Mesenteric fat pad (tissue), 1 donor: ENCODE measurements around the gene KLB. TPM values are rescaled to one million over a fixed set of nuclear protein-coding genes. Genes with fewer than 3 reads are reported as not detected.
"Not testable (repeated sequence)": the region's sequence is repeated elsewhere in the genome, so short reads cannot be mapped to it uniquely, and the experiment has no call there.

Source experiments
- DNase-seq: peaks from one replicate; pipeline ENCODE4 v3.0.0-alpha.2; 2020; ENCODE audit warnings: low spot score
- total RNA-seq: library from RNA; stranded (reverse); fragmentation: NEBNext Ultra II Directional; extraction: Animal tissue kit (Norgen Biotek cat#: 25700); gene quantifications from one replicate; pipeline ENCODE4 v1.2.1, GENCODE V29; 2021
- donor health status: DM: yes; HTN: yes; CAD: no.

Gene KLB
- total RNA-seq, 1 donor from 2014 or later, result 7.4 TPM

DNA sequence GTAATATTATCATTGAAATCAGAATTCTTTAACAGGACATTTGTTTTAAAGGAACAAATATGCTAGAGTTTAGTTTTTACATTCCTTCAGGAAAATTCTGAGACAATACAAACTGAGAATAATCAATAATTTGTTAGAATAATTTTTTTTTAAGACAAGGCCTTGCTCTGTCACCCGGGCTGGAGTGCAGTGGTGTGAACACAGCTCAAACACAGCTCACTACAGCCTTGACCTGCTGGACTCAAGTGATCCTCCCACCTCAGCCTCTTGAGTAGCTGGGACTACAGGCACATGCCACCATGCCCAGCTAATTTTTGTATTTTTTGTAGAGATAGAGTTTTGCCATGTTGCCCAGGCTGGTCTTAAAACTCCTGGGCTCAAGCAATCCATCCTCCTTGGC lies 18.6 kb downstream of the KLB start:
- DNase-seq, result not testable (repeated sequence)

DNA sequence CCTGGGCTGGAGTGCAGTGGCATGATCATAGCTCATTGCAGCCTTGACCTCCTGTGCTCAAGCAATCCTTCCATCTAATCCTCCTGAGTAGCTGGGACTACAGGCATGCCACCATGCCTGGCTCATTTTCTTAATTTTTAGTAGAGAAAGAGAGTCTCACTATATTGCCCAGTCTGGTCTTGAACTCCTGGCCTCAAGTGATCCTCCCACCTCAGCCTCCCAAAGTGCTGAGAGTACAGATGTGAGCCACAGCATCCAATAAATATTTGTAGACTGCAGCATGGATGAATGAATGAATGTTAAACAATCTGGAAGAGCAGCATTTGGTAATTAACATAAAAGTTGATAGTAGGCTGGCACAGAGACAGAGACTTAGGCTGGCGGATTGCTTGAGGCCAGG lies 20.0 kb downstream of the KLB start:
- no peak for DNase-seq

DNA sequence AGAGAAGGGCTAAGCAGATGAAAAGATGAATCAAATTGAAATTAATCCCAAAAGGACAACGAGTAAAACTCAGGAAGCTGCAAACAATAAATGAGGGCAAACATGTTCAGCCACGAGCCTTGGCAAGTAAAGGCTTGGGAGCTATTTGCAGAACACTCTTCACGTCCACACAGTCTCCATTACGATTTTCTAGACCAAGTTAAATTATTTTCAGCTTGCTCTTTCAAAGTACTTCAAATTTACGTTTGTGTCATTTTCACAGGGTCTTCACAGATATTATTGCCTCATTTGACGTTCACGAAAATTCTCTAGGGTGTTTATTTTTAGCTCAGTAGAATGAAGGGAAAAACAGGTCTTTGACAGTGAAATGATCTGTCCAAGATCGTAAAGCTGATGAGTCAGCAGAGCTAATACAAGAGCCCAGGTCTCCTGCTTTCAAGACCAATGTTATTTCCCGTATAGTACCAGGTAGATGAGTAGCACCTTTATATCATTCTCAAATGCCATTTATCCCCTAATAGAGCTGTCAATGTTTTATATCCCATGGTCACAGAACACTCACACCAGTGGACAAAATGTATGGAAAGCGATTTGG lies 20.9 kb downstream of the KLB start:
- no peak for DNase-seq

DNA sequence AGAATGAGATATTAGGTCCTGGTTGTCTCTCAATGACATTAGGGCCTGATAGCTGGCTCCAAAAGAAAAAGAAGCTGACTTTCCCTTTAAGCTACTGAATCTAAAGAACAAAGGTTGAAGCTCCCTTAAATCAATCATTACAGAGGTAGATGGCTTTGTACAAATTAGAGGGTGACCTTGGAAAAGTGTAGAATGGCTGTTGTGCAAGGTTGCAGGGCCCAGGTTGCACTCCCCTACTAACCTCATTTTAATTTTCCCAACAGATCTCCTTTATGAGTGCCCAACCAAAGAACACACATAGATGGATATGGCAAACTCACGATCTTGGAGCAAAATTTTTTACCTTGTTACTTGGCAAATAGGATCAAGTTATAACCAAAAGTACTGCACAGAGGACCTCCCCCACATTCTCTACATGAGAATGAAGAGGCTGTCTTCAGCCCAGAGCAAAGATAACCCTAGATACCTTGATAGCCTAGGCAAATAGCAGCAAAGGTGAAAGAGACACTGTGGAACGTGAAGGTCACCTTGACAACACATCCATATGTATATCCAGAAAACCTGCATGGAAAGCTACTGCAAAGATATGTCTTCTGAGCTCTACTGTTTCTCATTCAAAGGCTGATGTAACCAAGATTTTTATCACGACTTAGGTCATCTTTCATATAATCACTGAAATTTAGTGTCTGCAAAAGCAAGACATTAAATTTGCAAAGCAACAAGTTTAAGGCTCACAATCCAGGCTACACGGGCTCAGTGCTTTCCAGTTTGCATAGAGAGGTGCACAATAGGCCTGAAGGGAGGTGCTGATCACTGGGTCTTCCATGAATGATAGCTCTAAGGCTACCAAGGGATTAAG lies 23.0 kb downstream of the KLB start:
- DNase-seq, result no peak

DNA sequence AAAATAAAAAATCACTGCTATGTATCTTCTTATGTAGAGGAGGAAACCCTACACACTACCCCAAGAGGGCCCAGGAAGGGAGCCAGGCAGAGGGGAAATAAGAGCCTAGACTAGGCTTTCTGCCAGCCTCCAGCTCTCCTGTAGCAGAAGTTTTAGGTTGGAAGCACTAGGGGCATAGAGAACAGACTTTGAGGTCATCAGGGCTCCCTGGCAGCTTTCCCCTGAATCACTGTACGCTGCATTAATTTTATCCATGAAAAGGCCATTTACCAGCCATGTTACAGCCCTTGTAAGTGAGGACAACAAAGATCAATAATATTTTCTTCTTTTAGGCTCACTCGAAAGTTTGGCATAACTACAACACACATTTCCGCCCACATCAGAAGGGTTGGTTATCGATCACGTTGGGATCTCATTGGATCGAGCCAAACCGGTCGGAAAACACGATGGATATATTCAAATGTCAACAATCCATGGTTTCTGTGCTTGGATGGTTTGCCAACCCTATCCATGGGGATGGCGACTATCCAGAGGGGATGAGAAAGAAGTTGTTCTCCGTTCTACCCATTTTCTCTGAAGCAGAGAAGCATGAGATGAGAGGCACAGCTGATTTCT lies 27.3 kb downstream of the KLB start:
- DNase-seq, result no peak

DNA sequence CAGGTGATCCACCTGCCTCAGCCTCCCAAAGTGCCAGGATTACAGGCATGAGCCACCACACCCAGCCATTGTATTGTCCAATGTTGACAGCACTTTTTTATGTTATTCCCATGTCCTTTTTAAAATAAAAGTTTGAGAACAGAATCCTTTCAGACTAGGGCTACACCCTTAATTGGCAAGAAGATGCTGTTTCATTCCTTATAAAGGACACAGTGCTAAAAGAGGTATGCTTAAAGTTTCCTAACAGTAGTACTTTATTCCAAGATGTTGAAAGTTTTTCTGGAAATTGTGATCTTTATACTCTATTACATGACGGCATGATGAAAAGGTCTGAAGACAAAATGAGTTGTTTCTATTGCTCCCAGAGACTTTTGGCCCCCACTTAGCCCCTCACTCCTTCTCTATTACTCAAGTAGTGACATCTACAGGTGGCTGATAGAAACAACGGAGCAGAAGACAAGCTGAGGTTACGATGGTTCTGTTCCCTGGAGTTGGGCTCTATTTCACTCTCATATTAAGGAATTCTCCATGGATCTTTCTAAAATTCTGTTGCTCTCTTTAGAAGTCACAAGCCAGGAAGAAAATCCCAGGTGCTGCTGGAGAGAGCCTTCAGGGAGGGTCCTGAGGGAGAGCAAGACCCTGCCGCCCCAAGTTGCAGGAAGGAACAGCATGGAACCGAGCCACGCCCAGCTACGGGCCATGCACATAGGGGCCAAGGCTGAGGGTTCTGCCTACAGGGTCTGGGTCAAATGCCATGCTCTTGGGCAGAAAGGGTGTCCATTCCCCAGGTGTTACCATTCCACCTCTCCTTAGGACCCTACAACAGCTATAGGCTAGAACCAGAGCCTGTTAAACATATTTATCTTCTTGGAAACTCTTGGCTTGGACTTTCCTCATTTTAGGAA lies 29.2 kb downstream of the KLB start:
- no peak for DNase-seq

DNA sequence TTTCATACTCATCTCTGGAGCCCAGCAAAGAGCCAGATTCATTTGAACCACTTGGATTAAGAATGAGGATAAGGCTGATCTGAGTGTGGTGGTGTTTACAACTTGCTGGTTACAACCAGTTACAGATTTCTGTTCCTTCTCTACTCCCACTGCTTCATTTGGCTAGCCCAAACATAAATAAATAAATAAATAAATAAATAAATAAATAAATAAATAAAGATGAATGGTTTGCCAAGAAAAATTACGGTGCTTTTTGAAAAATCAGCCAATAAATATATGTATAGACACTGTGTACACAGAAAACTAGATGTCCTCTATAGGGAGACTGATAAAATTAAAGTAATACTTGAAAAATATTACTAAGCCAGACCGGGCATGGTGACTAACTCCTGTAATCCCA lies 34.9 kb downstream of the KLB start:
- no peak for DNase-seq

DNA sequence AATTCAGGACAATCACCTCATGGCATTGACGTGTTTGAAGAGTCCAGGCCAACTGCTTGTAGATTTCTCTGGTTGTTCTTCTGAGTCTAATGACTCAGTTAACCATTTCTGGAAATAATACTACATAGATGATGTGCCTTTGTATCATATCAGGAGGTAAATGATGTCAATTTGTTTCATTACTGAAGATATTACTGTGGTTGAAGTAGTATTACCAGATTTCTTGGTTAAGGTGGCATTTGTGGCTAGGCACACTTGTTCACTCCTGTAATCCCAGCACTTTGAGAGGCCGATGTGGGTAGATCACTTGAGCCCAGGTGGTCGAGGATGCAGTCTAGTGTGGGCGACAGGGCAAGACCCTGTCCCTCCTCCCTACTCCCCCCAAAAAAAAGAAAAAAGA lies 36.3 kb downstream of the KLB start:
- DNase-seq, result no peak

DNA sequence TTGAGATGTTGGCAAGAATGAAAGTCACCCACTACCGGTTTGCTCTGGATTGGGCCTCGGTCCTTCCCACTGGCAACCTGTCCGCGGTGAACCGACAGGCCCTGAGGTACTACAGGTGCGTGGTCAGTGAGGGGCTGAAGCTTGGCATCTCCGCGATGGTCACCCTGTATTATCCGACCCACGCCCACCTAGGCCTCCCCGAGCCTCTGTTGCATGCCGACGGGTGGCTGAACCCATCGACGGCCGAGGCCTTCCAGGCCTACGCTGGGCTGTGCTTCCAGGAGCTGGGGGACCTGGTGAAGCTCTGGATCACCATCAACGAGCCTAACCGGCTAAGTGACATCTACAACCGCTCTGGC lies 39.7 kb downstream of the KLB start:
- DNase-seq, result no peak

DNA sequence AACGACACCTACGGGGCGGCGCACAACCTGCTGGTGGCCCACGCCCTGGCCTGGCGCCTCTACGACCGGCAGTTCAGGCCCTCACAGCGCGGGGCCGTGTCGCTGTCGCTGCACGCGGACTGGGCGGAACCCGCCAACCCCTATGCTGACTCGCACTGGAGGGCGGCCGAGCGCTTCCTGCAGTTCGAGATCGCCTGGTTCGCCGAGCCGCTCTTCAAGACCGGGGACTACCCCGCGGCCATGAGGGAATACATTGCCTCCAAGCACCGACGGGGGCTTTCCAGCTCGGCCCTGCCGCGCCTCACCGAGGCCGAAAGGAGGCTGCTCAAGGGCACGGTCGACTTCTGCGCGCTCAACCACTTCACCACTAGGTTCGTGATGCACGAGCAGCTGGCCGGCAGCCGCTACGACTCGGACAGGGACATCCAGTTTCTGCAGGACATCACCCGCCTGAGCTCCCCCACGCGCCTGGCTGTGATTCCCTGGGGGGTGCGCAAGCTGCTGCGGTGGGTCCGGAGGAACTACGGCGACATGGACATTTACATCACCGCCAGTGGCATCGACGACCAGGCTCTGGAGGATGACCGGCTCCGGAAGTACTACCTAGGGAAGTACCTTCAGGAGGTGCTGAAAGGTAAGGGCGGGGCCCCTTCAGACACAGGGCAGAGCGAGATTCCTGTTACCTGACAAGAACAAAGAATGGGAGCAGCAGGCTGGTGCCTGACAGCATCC lies 40.3 kb downstream of the KLB start:
- no peak for DNase-seq

DNA sequence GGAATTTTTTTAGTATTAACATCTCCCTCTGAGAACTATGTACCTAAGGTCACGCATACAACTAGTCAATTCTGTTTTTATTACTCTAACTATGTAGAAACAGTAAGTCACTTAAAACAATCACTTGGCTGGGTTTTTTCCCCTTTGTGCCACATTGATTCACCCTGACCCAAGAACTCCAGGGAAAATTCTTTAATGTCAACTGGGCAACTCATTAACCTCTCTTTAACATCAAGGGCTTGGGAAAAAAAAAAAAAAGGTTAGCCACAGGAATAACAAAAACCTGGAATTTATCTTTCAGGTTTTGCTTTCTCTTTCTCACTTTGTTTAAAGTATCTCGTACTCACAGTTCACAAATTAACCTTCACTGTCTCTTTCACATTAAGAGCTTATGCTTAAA lies 43.9 kb downstream of the KLB start:
- DNase-seq, result no peak

DNA sequence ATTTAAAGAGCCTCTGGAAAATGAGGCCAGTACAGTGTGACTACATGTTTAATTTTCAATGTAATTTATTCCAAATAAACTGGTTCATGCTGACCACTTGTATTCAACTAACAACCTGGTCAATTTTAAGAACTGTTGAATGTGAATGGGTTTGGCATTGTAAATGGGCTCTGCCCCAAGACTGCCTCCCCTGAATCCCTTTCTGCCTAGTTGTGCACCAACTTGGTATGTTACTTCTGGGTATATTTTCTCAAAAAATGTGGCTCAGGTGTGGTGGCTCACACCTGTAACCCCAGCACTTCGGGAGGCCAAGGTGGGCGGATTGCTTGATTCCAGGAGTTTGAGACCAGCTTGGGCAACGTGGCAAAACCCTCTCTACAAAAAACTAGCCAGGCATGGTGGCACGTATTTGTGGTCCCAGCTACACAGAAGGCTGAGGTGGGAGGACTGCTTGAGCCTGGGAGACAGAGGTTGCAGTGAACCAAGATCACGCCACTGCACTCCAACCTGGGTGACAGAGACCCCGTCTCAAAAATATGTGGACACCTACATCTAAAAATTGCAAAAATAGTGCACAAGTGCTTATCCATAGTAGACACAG lies 44.8 kb downstream of the KLB start:
- no peak for DNase-seq

DNA sequence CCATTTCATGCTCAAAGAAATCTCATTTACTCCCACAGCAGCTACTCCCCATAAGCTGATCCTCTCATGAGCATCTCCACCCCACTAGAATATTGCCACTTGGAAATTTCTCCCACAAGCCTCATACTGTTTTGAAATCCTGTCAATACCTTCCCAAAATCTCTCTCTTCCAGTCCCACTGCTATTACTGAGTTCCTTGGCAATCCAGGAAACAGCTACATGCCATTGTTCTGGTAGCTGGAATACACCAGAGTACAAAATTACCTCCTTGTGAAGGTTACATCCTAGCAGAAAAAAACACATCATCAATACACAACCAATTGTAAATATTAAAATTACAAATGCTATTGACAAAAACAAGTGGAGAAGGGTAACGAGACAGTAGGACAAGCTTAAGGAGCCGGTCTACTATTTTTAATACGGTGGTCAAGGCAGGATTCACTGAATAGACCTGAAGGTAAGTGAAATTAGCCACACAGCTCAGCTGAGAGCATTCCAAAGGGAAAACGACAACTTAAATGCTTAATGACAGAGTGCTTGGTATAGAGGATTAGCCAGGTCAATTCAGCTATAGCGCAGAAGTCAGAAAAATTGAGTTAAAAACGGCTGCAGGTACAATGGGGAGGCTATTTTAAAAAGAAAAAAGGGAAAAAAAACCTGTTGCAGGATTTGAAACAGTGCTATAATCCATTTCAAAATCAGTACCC lies 45.6 kb downstream of the KLB start:
- DNase-seq, result no peak

DNA sequence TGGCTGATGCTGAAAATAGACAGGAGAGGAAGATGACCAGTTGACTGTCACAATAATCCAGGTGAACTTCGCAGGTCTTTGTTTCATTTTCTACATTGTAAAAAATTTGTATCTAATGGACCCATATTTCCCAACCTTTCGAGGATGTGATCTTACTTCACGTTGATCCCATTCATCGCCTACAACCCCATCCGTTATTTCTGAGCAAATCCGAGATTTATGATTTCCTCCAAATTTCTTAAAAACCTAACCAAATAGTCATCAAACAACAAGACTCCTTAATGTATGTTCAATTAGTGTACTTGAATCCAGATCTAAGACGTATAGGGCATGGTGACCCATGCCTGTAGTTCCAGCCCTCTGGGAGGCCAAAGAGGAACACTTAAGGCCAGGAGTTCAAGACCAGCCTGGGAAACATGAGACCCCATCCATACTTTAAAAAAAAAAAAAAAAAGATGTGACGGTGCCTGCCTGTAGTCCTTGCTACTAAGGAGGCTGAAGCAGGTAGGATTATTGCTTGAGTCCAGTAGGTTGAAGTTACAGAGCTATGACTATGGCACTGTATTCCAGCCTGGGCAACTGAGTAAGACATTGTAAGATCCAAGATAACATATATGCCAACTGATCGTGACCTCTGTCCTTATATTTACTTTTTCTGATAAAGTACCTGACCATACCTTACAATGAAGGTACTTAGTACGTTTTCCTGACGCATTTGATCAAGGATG lies 46.3 kb downstream of the KLB start:
- DNase-seq, result no peak

DNA sequence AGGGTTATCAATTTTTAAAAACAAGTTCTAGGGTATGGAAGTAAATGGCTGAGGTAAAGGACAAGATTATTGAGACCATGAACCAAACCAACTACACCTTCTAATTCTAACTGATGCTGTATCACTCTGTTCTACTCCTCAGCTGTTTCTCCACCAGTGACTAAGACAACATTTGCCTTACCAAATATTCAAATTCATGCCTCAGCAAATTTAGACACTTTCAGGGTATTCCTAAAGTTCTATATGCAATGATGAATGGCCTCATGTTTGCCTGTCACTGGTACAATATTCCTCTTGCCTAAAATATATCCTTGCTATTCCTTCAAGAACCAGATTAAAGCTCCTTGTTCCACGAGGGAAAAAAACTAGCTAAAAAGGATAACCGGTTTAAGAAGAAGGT lies 47.0 kb downstream of the KLB start:
- no peak for DNase-seq

DNA sequence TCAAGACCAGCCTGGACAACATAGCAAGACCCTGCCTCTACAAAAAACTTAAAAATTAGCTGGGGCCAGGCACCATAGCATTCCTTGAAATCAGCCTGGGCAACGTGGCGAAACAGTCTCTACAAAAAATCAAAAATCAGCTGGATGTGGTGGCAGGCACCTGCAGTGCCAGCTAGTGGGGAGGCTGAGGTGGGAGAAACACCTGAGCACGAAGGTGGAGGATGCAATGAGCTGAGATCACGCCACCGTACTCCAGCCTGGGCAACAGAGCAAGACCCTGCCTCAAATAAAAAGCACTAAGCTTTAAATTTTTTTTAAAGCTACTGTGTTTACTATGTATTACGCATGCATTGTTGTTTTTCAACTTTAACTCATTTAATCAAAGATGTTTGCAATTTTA lies 48.8 kb downstream of the KLB start:
- no peak for DNase-seq

DNA sequence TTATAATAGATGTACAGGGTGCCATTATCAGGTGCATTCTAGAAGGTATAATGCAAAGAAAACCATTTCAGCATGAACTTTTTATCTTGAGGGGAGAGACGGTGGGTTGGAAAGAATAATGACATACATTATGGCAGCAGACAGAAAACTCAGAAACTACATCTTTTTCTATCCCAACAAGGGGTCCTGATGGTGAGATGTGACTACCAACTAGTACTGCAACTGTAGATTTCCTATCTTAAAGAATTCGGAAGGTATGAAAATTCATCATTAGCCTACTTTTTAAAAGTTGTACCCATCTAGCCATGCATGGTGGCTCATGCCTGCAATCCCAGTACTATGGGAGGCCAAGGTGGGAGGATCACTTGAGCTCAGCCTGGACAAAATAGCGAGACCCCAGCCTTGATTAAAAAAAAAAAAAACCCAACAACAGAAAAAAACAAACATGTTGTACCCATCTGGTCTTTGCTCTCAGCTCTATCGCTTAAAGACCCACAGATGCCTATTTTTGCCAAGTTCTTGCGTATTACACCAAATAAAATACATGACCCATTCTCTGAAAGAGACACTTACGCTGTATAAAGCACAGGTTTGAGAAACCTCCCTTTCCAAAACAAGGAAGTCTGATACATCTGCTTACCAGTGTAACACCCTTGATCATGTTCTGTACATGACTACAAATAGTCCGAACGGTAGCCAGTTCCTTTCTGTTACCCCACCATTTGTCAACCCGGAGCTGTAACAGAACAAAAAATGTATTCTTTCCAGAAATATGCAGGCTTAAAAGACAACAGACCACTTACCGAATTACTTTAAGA lies 50.4 kb downstream of the KLB start:
- no peak for DNase-seq

DNA sequence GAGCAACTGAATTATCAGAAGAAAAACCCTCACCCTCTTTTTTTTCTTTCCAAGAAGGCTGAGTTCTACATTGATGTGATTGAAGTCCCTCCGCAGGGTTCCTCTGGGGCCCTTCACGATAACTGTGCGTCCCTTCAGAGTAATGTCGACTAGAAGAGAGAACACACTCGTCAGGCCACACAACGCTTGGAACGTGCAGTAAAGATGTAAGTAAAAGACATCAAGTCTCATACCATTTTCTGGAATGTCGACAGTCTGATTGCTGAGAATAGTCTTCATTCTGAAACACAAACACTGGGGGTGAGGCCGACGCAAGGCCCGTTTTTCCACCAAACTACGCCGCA lies 51.4 kb downstream of the KLB start:
- not testable (repeated sequence) for DNase-seq
